HFF-Myc (cell line): ENCODE measurements around the gene MYH7.
A peak's percentile ranks its signal among the peaks of the same experiment; 100 is the strongest.

Experiments
- DNase-seq: peaks from one replicate; pipeline ENCODE4 v3.0.0-alpha.2; 2011; ENCODE audit warnings: low read depth; ENCODE audit errors: extremely low read depth
- H3K4me3 ChIP-seq: replicated peaks from 2 replicates; pipeline ENCODE4 v1.5.1; 2011; ENCODE audit warnings: low read depth, mild to moderate bottlenecking, control low read depth, low read length
- CTCF ChIP-seq: IDR thresholded peaks from 2 replicates; pipeline ENCODE4 v1.5.1; 2012; ENCODE audit warnings: mild to moderate bottlenecking, low read depth, low read length, control low read depth; ENCODE audit errors: missing control alignments

MYH7 gene

GRCh38 chr14:23470947-23471346, 35.5 kb upstream of the MYH7 start:
- DNase-seq = no peak
- no peak for TF ChIP-seq CTCF
- H3K4me3 ChIP-seq = no peak overlapping the region

GRCh38 chr14:23469906-23470403, 34.5 kb upstream of the MYH7 start:
- TF ChIP-seq CTCF = no peak
- no peak for DNase-seq
- peak overlapping the region; percentile 100 for H3K4me3 ChIP-seq

- TF ChIP-seq CTCF = peak; percentile 76
- peak within 1 kb of the TSS; percentile 100 for H3K4me3 ChIP-seq
- peak; percentile 100 for DNase-seq
These were observed 33.9 kb upstream of the MYH7 start, which contains the start of gene NGDN for GRCh38 chr14:23469127-23469905. NGDN (plus strand) TSS chr14:23469703; CDS start chr14:23469716, 13 bp downstream.

GRCh38 chr14:23468704-23469126, 33.3 kb upstream of the MYH7 start:
- no peak for DNase-seq
- TF ChIP-seq CTCF = no peak
- H3K4me3 ChIP-seq = peak overlapping the region; percentile 100

GRCh38 chr14:23465261-23465660, 29.8 kb upstream of the MYH7 start:
- no peak for TF ChIP-seq CTCF
- no peak overlapping the region for H3K4me3 ChIP-seq
- no peak for DNase-seq

GRCh38 chr14:23464700-23465099, 29.2 kb upstream of the MYH7 start:
- TF ChIP-seq CTCF = no peak
- no peak overlapping the region for H3K4me3 ChIP-seq
- no peak for DNase-seq
